Measurements from ENCODE around the gene ARHGEF1.

DNA sequence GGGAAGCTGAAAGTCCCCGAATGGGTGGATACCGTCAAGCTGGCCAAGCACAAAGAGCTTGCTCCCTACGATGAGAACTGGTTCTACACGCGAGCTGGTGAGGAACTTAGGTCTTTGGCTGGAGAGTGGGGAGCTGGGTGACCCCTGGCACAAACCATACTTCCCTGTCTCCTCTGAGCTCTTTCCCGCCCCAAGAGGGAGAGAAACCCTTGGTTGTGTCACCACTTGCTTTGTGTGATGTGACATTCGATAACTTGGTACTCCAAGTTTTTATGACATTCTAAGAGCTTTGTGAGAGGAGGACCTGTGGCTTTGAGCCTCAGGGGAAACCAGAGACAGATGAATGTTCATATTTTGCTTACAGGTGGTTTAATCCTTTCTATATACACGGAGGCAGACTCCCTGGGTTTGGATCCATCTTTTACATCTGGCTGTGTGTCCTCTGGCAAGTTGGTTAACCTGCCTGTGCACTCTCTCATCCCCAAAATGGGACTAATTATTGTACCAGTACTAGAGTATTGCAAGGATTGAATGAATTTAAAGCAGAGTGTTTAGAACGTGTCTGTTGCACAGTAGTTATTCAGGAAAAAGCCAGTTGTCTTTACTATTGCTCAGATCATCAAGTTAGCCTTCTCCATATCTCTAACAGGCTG is 21.7 kb upstream of the ARHGEF1 start:
- TF ChIP-seq, protein P1, sequence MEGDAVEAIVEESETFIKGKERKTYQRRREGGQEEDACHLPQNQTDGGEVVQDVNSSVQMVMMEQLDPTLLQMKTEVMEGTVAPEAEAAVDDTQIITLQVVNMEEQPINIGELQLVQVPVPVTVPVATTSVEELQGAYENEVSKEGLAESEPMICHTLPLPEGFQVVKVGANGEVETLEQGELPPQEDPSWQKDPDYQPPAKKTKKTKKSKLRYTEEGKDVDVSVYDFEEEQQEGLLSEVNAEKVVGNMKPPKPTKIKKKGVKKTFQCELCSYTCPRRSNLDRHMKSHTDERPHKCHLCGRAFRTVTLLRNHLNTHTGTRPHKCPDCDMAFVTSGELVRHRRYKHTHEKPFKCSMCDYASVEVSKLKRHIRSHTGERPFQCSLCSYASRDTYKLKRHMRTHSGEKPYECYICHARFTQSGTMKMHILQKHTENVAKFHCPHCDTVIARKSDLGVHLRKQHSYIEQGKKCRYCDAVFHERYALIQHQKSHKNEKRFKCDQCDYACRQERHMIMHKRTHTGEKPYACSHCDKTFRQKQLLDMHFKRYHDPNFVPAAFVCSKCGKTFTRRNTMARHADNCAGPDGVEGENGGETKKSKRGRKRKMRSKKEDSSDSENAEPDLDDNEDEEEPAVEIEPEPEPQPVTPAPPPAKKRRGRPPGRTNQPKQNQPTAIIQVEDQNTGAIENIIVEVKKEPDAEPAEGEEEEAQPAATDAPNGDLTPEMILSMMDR (IDR thresholded peaks at IDR 0.05): no peak
- TF ChIP-seq POLR2A (IDR thresholded peaks at IDR 0.05): no peak

All from prostate gland (tissue), 2 donors.